Measurements from ENCODE around the gene WDR13.
A peak's percentile ranks its signal among the peaks of the same experiment; 100 is the strongest.
"Not testable (repeated sequence)": the region's sequence is repeated elsewhere in the genome, so short reads cannot be mapped to it uniquely, and the experiment has no call there.

WDR13 gene

GRCh38 chrX:48597353-48598264 lies at the start of gene WDR13:
Gene WDR13, plus strand, starts transcription at chrX:48597492. Its CDS starts 505 bp downstream, at chrX:48597997.
- H3K9me3 ChIP-seq (ENCODE audit: control insufficient read depth, low read depth, low read length) = peaks cover 20% of the 10 kb centered on the region
- H3K36me3 ChIP-seq (ENCODE audit: control insufficient read depth, low read depth, low read length) = peaks cover 4% of the 10 kb centered on the region
- no peaks in the 10 kb centered on the region for H3K4me1 ChIP-seq (ENCODE audit: control insufficient read depth, low read depth, low read length)
- no peaks in the 10 kb centered on the region for H3K27me3 ChIP-seq (ENCODE audit: control insufficient read depth, insufficient read depth, low read length)
- H3K4me3 ChIP-seq (ENCODE audit: low read length) = peak within 1 kb of the TSS; percentile 92
- peak within 1 kb of the TSS; percentile 82 for H3K9ac ChIP-seq (ENCODE audit: low read length)
- H3K27ac ChIP-seq (ENCODE audit: low read length) = peak within 1 kb of the TSS; percentile 89

- H3K27ac ChIP-seq (ENCODE audit: low read length) = no peak overlapping the region
- no peaks in the 10 kb centered on the region for H3K36me3 ChIP-seq (ENCODE audit: control insufficient read depth, low read depth, low read length)
- no peak overlapping the region for H3K9ac ChIP-seq (ENCODE audit: low read length)
Observed at GRCh38 chrX:48548871-48549270, 48.4 kb upstream of the WDR13 start.

GRCh38 chrX:48555731-48556325 lies 41.5 kb upstream of the WDR13 start:
- not testable (repeated sequence) for H3K9me3 ChIP-seq (ENCODE audit: control insufficient read depth, low read depth, low read length); H3K4me3 ChIP-seq (ENCODE audit: low read length); H3K36me3 ChIP-seq (ENCODE audit: control insufficient read depth, low read depth, low read length); H3K27me3 ChIP-seq (ENCODE audit: control insufficient read depth, insufficient read depth, low read length); H3K4me1 ChIP-seq (ENCODE audit: control insufficient read depth, low read depth, low read length); H3K9ac ChIP-seq (ENCODE audit: low read length); H3K27ac ChIP-seq (ENCODE audit: low read length)

More at GRCh38 chrX:48548871-48549270, 48.4 kb upstream of the WDR13 start:
- Histone ChIP-seq H3K27me3 (ENCODE audit: control insufficient read depth, insufficient read depth, low read length) (no peaks in the 10 kb centered on the region), H3K4me1 (ENCODE audit: control insufficient read depth, low read depth, low read length) (no peaks in the 10 kb centered on the region), H3K9me3 (ENCODE audit: control insufficient read depth, low read depth, low read length) (no peaks in the 10 kb centered on the region), H3K4me3 (ENCODE audit: low read length) (no peak overlapping the region)

- no peak overlapping the region for H3K4me3 ChIP-seq (ENCODE audit: low read length)
- no peaks in the 10 kb centered on the region for H3K27me3 ChIP-seq (ENCODE audit: control insufficient read depth, insufficient read depth, low read length)
- H3K27ac ChIP-seq (ENCODE audit: low read length) = no peak overlapping the region
- H3K36me3 ChIP-seq (ENCODE audit: control insufficient read depth, low read depth, low read length) = peaks cover 9% of the 10 kb centered on the region
- H3K4me1 ChIP-seq (ENCODE audit: control insufficient read depth, low read depth, low read length) = no peaks in the 10 kb centered on the region
- no peak overlapping the region for H3K9ac ChIP-seq (ENCODE audit: low read length)
- peaks cover 8% of the 10 kb centered on the region for H3K9me3 ChIP-seq (ENCODE audit: control insufficient read depth, low read depth, low read length)
Observed at GRCh38 chrX:48558271-48558670, 39.0 kb upstream of the WDR13 start.

- H3K9me3 ChIP-seq (ENCODE audit: control insufficient read depth, low read depth, low read length) = peaks cover 8% of the 10 kb centered on the region
- no peak overlapping the region for H3K9ac ChIP-seq (ENCODE audit: low read length)
- H3K27ac ChIP-seq (ENCODE audit: low read length) = no peak overlapping the region
- no peak overlapping the region for H3K4me3 ChIP-seq (ENCODE audit: low read length)
- no peaks in the 10 kb centered on the region for H3K27me3 ChIP-seq (ENCODE audit: control insufficient read depth, insufficient read depth, low read length)
- no peaks in the 10 kb centered on the region for H3K4me1 ChIP-seq (ENCODE audit: control insufficient read depth, low read depth, low read length)
- peaks cover 9% of the 10 kb centered on the region for H3K36me3 ChIP-seq (ENCODE audit: control insufficient read depth, low read depth, low read length)
Observed at GRCh38 chrX:48559636-48560035, 37.7 kb upstream of the WDR13 start.

- Histone ChIP-seq H3K36me3 (ENCODE audit: control insufficient read depth, low read depth, low read length) (peaks cover 9% of the 10 kb centered on the region), H3K27ac (ENCODE audit: low read length) (no peak overlapping the region), H3K4me3 (ENCODE audit: low read length) (no peak overlapping the region), H3K9ac (ENCODE audit: low read length) (no peak overlapping the region), H3K4me1 (ENCODE audit: control insufficient read depth, low read depth, low read length) (no peaks in the 10 kb centered on the region), H3K9me3 (ENCODE audit: control insufficient read depth, low read depth, low read length) (peaks cover 6% of the 10 kb centered on the region), H3K27me3 (ENCODE audit: control insufficient read depth, insufficient read depth, low read length) (no peaks in the 10 kb centered on the region)
Observed at GRCh38 chrX:48560056-48560455, 37.2 kb upstream of the WDR13 start.

- Histone ChIP-seq H3K4me1 (ENCODE audit: control insufficient read depth, low read depth, low read length) (no peaks in the 10 kb centered on the region), H3K9me3 (ENCODE audit: control insufficient read depth, low read depth, low read length) (peaks cover 3% of the 10 kb centered on the region), H3K27ac (ENCODE audit: low read length) (no peak overlapping the region), H3K4me3 (ENCODE audit: low read length) (no peak overlapping the region), H3K36me3 (ENCODE audit: control insufficient read depth, low read depth, low read length) (peaks cover 9% of the 10 kb centered on the region), H3K9ac (ENCODE audit: low read length) (no peak overlapping the region), H3K27me3 (ENCODE audit: control insufficient read depth, insufficient read depth, low read length) (no peaks in the 10 kb centered on the region)
Observed at GRCh38 chrX:48560681-48561080, 36.6 kb upstream of the WDR13 start.

GRCh38 chrX:48569958-48570357 lies 27.3 kb upstream of the WDR13 start:
- Histone ChIP-seq H3K4me1 (ENCODE audit: control insufficient read depth, low read depth, low read length) (no peaks in the 10 kb centered on the region), H3K36me3 (ENCODE audit: control insufficient read depth, low read depth, low read length) (peaks cover 1% of the 10 kb centered on the region), H3K4me3 (ENCODE audit: low read length) (no peak overlapping the region), H3K27ac (ENCODE audit: low read length) (no peak overlapping the region), H3K9me3 (ENCODE audit: control insufficient read depth, low read depth, low read length) (peaks cover 3% of the 10 kb centered on the region), H3K27me3 (ENCODE audit: control insufficient read depth, insufficient read depth, low read length) (no peaks in the 10 kb centered on the region), H3K9ac (ENCODE audit: low read length) (no peak overlapping the region)

- Histone ChIP-seq H3K27me3 (ENCODE audit: control insufficient read depth, insufficient read depth, low read length) (no peaks in the 10 kb centered on the region), H3K9me3 (ENCODE audit: control insufficient read depth, low read depth, low read length) (peaks cover 7% of the 10 kb centered on the region), H3K4me1 (ENCODE audit: control insufficient read depth, low read depth, low read length) (peaks cover 4% of the 10 kb centered on the region), H3K27ac (ENCODE audit: low read length) (no peak overlapping the region), H3K9ac (ENCODE audit: low read length) (peak overlapping the region; percentile 98), H3K36me3 (ENCODE audit: control insufficient read depth, low read depth, low read length) (peaks cover 37% of the 10 kb centered on the region), H3K4me3 (ENCODE audit: low read length) (peak overlapping the region; percentile 86)
Observed at GRCh38 chrX:48573690-48574269, 23.5 kb upstream of the WDR13 start.

GRCh38 chrX:48574270-48575266 lies 22.7 kb upstream of the WDR13 start, which contains the start of gene RBM3:
Gene RBM3, plus strand, starts transcription at chrX:48574484. Its CDS starts 697 bp downstream, at chrX:48575181.
- Histone ChIP-seq H3K9me3 (ENCODE audit: control insufficient read depth, low read depth, low read length) (peaks cover 7% of the 10 kb centered on the region), H3K9ac (ENCODE audit: low read length) (peak within 1 kb of the TSS; percentile 98), H3K4me3 (ENCODE audit: low read length) (peak within 1 kb of the TSS; percentile 86), H3K4me1 (ENCODE audit: control insufficient read depth, low read depth, low read length) (peaks cover 4% of the 10 kb centered on the region), H3K36me3 (ENCODE audit: control insufficient read depth, low read depth, low read length) (peaks cover 42% of the 10 kb centered on the region), H3K27me3 (ENCODE audit: control insufficient read depth, insufficient read depth, low read length) (no peaks in the 10 kb centered on the region), H3K27ac (ENCODE audit: low read length) (peak within 1 kb of the TSS; percentile 93)

All from iPS-18a (cell line).